GM23338 (cell line): Measurements from ENCODE around the gene ZC2HC1B. TPM values are rescaled to one million over a fixed set of nuclear protein-coding genes. Genes with fewer than 3 reads are reported as not detected.
A peak's percentile ranks its signal among the peaks of the same experiment; 100 is the strongest.
"Not testable (repeated sequence)": the region's sequence is repeated elsewhere in the genome, so short reads cannot be mapped to it uniquely, and the experiment has no call there.

Source experiments
- ATAC-seq: fragments of 200-7000 bp; cut with Tn5 transposase; 3 replicates; pipeline ENCODE4 v1.9.1; 2020
- DNase-seq: peaks from one replicate; pipeline ENCODE4 v3.0.0-alpha.2; 2015; ENCODE audit warnings: low spot score
- H2AFZ ChIP-seq: fragments of 200-600 bp; sonication (generic); 2 replicates; pipeline ENCODE4 v1.8.0; 2016; ENCODE audit warnings: antibody characterized with exemption, mild to moderate bottlenecking, moderate library complexity
- H3F3A ChIP-seq: fragments of 200-600 bp; sonication (generic); replicated peaks from 2 replicates; pipeline ENCODE4 v1.8.0; 2017; ENCODE audit warnings: antibody characterized with exemption, mixed run types, low read depth
- H3K27ac ChIP-seq: fragments of 200-600 bp; sonication (generic); 2 replicates; pipeline ENCODE4 v1.6.1; 2016; ENCODE audit warnings: low read depth
- H3K27me3 ChIP-seq: fragments of 200-600 bp; sonication (generic); 2 replicates; pipeline ENCODE4 v1.8.0; 2016; ENCODE audit warnings: mild to moderate bottlenecking, mixed run types, moderate library complexity; ENCODE audit not compliant: insufficient read depth
- H3K36me3 ChIP-seq: fragments of 200-600 bp; sonication (generic); 2 replicates; pipeline ENCODE4 v1.8.0; 2016; ENCODE audit warnings: mild to moderate bottlenecking; ENCODE audit not compliant: insufficient read depth
- H3K4me1 ChIP-seq: fragments of 200-600 bp; sonication (generic); 2 replicates; pipeline ENCODE4 v1.8.0; 2016; ENCODE audit warnings: mild to moderate bottlenecking, moderate library complexity; ENCODE audit not compliant: insufficient read depth
- H3K4me2 ChIP-seq: fragments of 200-600 bp; sonication (generic); 2 replicates; pipeline ENCODE4 v1.7.1; 2017; ENCODE audit warnings: mixed run types
- H3K4me3 ChIP-seq: fragments of 200-600 bp; sonication (generic); 2 replicates; pipeline ENCODE4 v1.6.1; 2016; ENCODE audit warnings: mixed run types
- H3K79me2 ChIP-seq: fragments of 200-600 bp; sonication (generic); replicated peaks from 2 replicates; pipeline ENCODE4 v1.8.0; 2017; ENCODE audit warnings: mild to moderate bottlenecking; ENCODE audit not compliant: insufficient read depth
- H3K9me2 ChIP-seq: fragments of 200-600 bp; sonication (generic); 2 replicates; pipeline ENCODE4 v1.8.0; 2017; ENCODE audit not compliant: insufficient read depth
- H4K20me1 ChIP-seq: fragments of 200-600 bp; sonication (generic); replicated peaks from 2 replicates; pipeline ENCODE4 v1.8.0; 2017; ENCODE audit warnings: mild to moderate bottlenecking; ENCODE audit not compliant: insufficient read depth
- H3K27ac Mint-ChIP-seq: 2 replicates; pipeline ENCODE4 v1.8.0; 2020; ENCODE audit warnings: inconsistent platforms, mild to moderate bottlenecking, moderate library complexity, mixed read lengths
- H3K27me3 Mint-ChIP-seq: 3 replicates; pipeline ENCODE4 v1.8.0; 2022; ENCODE audit warnings: low read depth, mild to moderate bottlenecking, moderate library complexity, mixed read lengths, inconsistent platforms; ENCODE audit not compliant: insufficient read depth, poor library complexity
- H3K36me3 Mint-ChIP-seq: 3 replicates; pipeline ENCODE4 v1.8.0; 2021; ENCODE audit warnings: low read depth, mild to moderate bottlenecking, inconsistent platforms, moderate library complexity, mixed read lengths
- H3K4me1 Mint-ChIP-seq: 3 replicates; pipeline ENCODE4 v1.8.0; 2020; ENCODE audit warnings: mild to moderate bottlenecking, inconsistent platforms, mixed read lengths
- H3K4me3 Mint-ChIP-seq: 3 replicates; pipeline ENCODE4 v1.8.0; 2021; ENCODE audit warnings: moderate library complexity, mild to moderate bottlenecking, inconsistent platforms, mixed read lengths
- H3K9me3 Mint-ChIP-seq: 3 replicates; pipeline ENCODE4 v1.8.0; 2020; ENCODE audit warnings: moderate library complexity, mild to moderate bottlenecking, inconsistent platforms, mixed read lengths
- NANOG ChIP-seq: IDR thresholded peaks from 2 replicates; pipeline ENCODE4 v1.6.1; 2016; ENCODE audit warnings: antibody characterized with exemption, borderline replicate concordance
- STAT1 ChIP-seq: IDR thresholded peaks from one replicate; pipeline ENCODE4 v1.6.1; 2016; ENCODE audit warnings: antibody characterized with exemption; ENCODE audit not compliant: unreplicated experiment
- ZNF114 ChIP-seq: fragments of 250-450 bp; sonication (Bioruptor Pico); IDR thresholded peaks from 2 replicates; pipeline ENCODE4 v1.5.0; 2020; ENCODE audit warnings: mild to moderate bottlenecking, moderate library complexity
- ZNF331 ChIP-seq: fragments of 250-450 bp; sonication (Bioruptor Pico); IDR thresholded peaks from 2 replicates; pipeline ENCODE4 v1.5.0; 2020; ENCODE audit warnings: low read depth, mild to moderate bottlenecking, moderate library complexity
- polyA plus RNA-seq: library from polyadenylated mRNA; unstranded; fragments of >200 nt; fragmentation: Nextera tagmentation; extraction: Ambion mirVana; gene quantifications from 2 replicates; pipeline ENCODE4 v1.2.1, GENCODE V29; 2016
- total RNA-seq: library from RNA; depleted of rRNA; stranded (reverse); fragments of >200 nt; shearing (Covaris generic); gene quantifications from 2 replicates; pipeline ENCODE4 v1.2.3, GENCODE V29; 2014
- TF ChIP-seq, protein P1 (sequence below): fragments of 250-450 bp; sonication (Bioruptor Pico); IDR thresholded peaks from 2 replicates; pipeline ENCODE4 v1.5.0; 2020; ENCODE audit warnings: mild to moderate bottlenecking, moderate library complexity
- TF ChIP-seq, protein P2 (sequence below), 2 experiments: fragments of 200-600 bp in 1 of 2; sonication (generic) in 1 of 2; conservative IDR thresholded peaks; 2 replicates each; pipeline versions ENCODE4 v1.5.1 to v1.6.1; 2016 to 2017; ENCODE audit warnings: antibody characterized with exemption in 2 of 2, low read depth in 2 of 2, mild to moderate bottlenecking in 2 of 2, moderate library complexity in 1 of 2
- TF ChIP-seq, protein P3 (sequence below): IDR thresholded peaks from 2 replicates; pipeline ENCODE4 v1.6.1; 2016; ENCODE audit warnings: antibody characterized with exemption
- TF ChIP-seq, protein P4 (sequence below): IDR thresholded peaks from one replicate; pipeline ENCODE4 v1.6.1; 2018; ENCODE audit warnings: antibody characterized with exemption; ENCODE audit not compliant: unreplicated experiment

The ZC2HC1B gene
- total and polyA plus RNA-seq, 2 experiments from 2014 or later = not detected

DNA sequence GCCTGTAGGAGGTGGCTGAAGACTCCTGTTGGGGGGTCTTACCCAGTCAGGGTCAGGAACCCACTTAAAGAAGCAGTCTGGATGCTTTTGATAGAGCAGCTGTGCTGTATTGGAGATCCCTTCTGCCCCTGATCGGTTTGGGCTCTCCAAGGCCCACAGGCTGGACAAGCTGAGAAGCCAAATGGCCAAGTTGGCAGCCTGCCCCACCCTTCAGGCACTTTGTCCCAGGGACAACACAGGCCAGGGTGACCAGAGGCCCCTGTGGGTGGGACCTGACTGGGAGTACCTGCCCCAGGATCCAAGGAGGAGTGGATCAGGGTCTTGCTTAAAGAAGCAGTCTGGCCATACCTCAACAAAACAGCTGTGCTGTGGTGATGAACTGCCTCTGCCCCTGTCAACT, 48.4 kb downstream of the ZC2HC1B start (continued):
- TF ChIP-seq, protein P1, sequence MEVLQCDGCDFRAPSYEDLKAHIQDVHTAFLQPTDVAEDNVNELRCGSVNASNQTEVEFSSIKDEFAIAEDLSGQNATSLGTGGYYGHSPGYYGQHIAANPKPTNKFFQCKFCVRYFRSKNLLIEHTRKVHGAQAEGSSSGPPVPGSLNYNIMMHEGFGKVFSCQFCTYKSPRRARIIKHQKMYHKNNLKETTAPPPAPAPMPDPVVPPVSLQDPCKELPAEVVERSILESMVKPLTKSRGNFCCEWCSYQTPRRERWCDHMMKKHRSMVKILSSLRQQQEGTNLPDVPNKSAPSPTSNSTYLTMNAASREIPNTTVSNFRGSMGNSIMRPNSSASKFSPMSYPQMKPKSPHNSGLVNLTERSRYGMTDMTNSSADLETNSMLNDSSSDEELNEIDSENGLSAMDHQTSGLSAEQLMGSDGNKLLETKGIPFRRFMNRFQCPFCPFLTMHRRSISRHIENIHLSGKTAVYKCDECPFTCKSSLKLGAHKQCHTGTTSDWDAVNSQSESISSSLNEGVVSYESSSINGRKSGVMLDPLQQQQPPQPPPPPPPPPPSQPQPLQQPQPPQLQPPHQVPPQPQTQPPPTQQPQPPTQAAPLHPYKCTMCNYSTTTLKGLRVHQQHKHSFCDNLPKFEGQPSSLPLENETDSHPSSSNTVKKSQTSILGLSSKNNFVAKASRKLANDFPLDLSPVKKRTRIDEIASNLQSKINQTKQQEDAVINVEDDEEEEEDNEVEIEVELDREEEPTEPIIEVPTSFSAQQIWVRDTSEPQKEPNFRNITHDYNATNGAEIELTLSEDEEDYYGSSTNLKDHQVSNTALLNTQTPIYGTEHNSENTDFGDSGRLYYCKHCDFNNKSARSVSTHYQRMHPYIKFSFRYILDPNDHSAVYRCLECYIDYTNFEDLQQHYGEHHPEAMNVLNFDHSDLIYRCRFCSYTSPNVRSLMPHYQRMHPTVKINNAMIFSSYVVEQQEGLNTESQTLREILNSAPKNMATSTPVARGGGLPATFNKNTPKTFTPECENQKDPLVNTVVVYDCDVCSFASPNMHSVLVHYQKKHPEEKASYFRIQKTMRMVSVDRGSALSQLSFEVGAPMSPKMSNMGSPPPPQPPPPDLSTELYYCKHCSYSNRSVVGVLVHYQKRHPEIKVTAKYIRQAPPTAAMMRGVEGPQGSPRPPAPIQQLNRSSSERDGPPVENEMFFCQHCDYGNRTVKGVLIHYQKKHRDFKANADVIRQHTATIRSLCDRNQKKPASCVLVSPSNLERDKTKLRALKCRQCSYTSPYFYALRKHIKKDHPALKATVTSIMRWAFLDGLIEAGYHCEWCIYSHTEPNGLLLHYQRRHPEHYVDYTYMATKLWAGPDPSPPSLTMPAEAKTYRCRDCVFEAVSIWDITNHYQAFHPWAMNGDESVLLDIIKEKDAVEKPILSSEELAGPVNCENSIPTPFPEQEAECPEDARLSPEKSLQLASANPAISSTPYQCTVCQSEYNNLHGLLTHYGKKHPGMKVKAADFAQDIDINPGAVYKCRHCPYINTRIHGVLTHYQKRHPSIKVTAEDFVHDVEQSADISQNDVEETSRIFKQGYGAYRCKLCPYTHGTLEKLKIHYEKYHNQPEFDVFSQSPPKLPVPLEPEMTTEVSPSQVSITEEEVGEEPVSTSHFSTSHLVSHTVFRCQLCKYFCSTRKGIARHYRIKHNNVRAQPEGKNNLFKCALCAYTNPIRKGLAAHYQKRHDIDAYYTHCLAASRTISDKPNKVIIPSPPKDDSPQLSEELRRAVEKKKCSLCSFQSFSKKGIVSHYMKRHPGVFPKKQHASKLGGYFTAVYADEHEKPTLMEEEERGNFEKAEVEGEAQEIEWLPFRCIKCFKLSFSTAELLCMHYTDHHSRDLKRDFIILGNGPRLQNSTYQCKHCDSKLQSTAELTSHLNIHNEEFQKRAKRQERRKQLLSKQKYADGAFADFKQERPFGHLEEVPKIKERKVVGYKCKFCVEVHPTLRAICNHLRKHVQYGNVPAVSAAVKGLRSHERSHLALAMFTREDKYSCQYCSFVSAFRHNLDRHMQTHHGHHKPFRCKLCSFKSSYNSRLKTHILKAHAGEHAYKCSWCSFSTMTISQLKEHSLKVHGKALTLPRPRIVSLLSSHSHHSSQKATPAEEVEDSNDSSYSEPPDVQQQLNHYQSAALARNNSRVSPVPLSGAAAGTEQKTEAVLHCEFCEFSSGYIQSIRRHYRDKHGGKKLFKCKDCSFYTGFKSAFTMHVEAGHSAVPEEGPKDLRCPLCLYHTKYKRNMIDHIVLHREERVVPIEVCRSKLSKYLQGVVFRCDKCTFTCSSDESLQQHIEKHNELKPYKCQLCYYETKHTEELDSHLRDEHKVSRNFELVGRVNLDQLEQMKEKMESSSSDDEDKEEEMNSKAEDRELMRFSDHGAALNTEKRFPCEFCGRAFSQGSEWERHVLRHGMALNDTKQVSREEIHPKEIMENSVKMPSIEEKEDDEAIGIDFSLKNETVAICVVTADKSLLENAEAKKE (CRISPR knock-in tag) = no peak

DNA sequence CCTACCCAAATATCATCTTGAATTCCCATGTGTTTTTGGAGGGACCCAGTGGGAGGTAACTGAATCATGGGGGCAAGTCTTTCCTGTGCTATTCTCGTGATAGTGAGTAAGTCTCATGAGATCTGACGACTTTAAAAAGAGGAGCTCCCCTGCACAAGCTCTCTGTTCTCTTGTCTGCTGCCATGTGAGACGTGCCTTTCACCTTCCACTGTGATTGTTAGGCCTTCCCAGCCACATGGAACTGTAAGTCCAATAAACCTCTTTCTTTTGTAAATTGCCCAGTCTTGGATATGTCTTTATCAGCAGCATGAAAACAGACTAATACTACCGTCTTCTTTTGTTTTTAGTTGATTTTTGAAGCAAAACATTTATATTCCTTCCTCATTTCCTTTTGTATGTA, 52.8 kb downstream of the ZC2HC1B start:
- not testable (repeated sequence) for H3K4me3 Mint-ChIP-seq, H3K27me3 Mint-ChIP-seq, H3K36me3 Mint-ChIP-seq, ATAC-seq, H3K36me3 ChIP-seq, H3K27me3 ChIP-seq, H3K79me2 ChIP-seq, H3K27ac ChIP-seq, H3F3A ChIP-seq, H4K20me1 ChIP-seq, H3K27ac Mint-ChIP-seq, H3K4me1 Mint-ChIP-seq, H3K4me3 ChIP-seq, H2AFZ ChIP-seq, H3K4me1 ChIP-seq, DNase-seq, H3K4me2 ChIP-seq
- peaks cover 17% of the 10 kb centered on the region; the same call in 1 of the 2 replicates for H3K9me2 ChIP-seq
- H3K9me3 Mint-ChIP-seq = peaks cover 21% of the 10 kb centered on the region

DNA sequence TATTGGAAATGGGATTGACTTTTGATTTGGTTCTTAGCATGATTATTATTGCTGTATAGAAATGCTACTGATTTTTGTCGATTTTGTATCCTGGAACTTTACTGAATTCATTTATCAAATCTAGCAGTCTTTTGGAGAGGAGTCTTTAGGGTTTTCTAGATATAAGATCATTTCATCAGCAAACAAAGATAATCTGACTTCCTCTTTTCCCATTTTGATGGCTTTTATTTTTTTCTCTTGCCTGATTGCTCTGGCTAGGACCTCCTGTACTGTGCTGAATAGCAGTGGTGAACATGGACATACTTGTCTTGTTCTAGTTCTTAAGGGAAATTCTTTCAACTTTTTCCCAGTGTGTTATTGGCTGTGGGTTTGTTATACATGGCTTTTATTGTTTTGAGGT, 64.6 kb downstream of the ZC2HC1B start:
- Mint-ChIP-seq H3K4me1 (peaks cover 11% of the 10 kb centered on the region), H3K36me3 (peaks cover 22% of the 10 kb centered on the region), H3K27me3 (peaks cover 6% of the 10 kb centered on the region), H3K27ac (no peak overlapping the region), H3K4me3 (no peak overlapping the region), H3K9me3 (peaks cover 35% of the 10 kb centered on the region)
- DNase-seq (no peak), ATAC-seq (no peak)
- no peaks in the 10 kb centered on the region for H4K20me1 ChIP-seq
- H3K4me3 ChIP-seq = no peak overlapping the region
- no peaks in the 10 kb centered on the region for H3K36me3 ChIP-seq
- no peaks in the 10 kb centered on the region for H3K27me3 ChIP-seq
- no peak overlapping the region for H3K4me2 ChIP-seq
- H3K9me2 ChIP-seq = peaks cover 5% of the 10 kb centered on the region; the same call in 1 of the 2 replicates
- H2AFZ ChIP-seq = no peak overlapping the region
- H3K27ac ChIP-seq = no peak overlapping the region
- H3K4me1 ChIP-seq = peaks cover 8% of the 10 kb centered on the region
- H3F3A ChIP-seq = no peaks in the 10 kb centered on the region
- TF ChIP-seq ZNF331 (CRISPR knock-in tag) (no peak), ZNF114 (CRISPR knock-in tag) (no peak), NANOG (0 out of 2 replicates have a peak, but pooled peaks have one; percentile 16), STAT1 (no peak)
- TF ChIP-seq, protein P2, sequence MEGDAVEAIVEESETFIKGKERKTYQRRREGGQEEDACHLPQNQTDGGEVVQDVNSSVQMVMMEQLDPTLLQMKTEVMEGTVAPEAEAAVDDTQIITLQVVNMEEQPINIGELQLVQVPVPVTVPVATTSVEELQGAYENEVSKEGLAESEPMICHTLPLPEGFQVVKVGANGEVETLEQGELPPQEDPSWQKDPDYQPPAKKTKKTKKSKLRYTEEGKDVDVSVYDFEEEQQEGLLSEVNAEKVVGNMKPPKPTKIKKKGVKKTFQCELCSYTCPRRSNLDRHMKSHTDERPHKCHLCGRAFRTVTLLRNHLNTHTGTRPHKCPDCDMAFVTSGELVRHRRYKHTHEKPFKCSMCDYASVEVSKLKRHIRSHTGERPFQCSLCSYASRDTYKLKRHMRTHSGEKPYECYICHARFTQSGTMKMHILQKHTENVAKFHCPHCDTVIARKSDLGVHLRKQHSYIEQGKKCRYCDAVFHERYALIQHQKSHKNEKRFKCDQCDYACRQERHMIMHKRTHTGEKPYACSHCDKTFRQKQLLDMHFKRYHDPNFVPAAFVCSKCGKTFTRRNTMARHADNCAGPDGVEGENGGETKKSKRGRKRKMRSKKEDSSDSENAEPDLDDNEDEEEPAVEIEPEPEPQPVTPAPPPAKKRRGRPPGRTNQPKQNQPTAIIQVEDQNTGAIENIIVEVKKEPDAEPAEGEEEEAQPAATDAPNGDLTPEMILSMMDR (conservative IDR thresholded peaks at IDR 0.05; ENCODE audit: low read depth in 2 of 2) = no peak
- TF ChIP-seq, protein P3, sequence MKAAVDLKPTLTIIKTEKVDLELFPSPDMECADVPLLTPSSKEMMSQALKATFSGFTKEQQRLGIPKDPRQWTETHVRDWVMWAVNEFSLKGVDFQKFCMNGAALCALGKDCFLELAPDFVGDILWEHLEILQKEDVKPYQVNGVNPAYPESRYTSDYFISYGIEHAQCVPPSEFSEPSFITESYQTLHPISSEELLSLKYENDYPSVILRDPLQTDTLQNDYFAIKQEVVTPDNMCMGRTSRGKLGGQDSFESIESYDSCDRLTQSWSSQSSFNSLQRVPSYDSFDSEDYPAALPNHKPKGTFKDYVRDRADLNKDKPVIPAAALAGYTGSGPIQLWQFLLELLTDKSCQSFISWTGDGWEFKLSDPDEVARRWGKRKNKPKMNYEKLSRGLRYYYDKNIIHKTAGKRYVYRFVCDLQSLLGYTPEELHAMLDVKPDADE = no peak
- TF ChIP-seq, protein P4, sequence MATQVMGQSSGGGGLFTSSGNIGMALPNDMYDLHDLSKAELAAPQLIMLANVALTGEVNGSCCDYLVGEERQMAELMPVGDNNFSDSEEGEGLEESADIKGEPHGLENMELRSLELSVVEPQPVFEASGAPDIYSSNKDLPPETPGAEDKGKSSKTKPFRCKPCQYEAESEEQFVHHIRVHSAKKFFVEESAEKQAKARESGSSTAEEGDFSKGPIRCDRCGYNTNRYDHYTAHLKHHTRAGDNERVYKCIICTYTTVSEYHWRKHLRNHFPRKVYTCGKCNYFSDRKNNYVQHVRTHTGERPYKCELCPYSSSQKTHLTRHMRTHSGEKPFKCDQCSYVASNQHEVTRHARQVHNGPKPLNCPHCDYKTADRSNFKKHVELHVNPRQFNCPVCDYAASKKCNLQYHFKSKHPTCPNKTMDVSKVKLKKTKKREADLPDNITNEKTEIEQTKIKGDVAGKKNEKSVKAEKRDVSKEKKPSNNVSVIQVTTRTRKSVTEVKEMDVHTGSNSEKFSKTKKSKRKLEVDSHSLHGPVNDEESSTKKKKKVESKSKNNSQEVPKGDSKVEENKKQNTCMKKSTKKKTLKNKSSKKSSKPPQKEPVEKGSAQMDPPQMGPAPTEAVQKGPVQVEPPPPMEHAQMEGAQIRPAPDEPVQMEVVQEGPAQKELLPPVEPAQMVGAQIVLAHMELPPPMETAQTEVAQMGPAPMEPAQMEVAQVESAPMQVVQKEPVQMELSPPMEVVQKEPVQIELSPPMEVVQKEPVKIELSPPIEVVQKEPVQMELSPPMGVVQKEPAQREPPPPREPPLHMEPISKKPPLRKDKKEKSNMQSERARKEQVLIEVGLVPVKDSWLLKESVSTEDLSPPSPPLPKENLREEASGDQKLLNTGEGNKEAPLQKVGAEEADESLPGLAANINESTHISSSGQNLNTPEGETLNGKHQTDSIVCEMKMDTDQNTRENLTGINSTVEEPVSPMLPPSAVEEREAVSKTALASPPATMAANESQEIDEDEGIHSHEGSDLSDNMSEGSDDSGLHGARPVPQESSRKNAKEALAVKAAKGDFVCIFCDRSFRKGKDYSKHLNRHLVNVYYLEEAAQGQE = no peak
- no peaks in the 10 kb centered on the region for H3K79me2 ChIP-seq
